OCI-LY3 (cell line): ENCODE results near the gene PRM1.

ENCODE experiments used
- H2AFZ ChIP-seq: fragments of 200-600, 300-600 bp; shearing (Covaris generic); 2 replicates; pipeline ENCODE4 v1.6.0; 2014; ENCODE audit warnings: antibody characterized with exemption, low read depth, low read length
- H3K27ac ChIP-seq: fragments of 200-600, 300-600 bp; sonication (generic); 2 replicates; pipeline ENCODE4 v1.5.1; 2014; ENCODE audit warnings: mild to moderate bottlenecking, low read length, moderate library complexity, mixed read lengths
- H3K27me3 ChIP-seq: fragments of 200-600, 300-600 bp; sonication (generic); 2 replicates; pipeline ENCODE4 v1.6.1; 2014; ENCODE audit warnings: low read depth, low read length, mixed read lengths
- H3K36me3 ChIP-seq: fragments of 200-600, 300-600 bp; sonication (generic); replicated peaks from 2 replicates; pipeline ENCODE3; 2014; ENCODE audit warnings: low read depth, low read length, mixed read lengths
- H3K4me1 ChIP-seq: fragments of 300-600, 200-600 bp; sonication (generic); 2 replicates; pipeline ENCODE4 v1.6.1; 2014; ENCODE audit warnings: low read length, mixed read lengths
- H3K4me2 ChIP-seq: fragments of 200-600, 300-600 bp; sonication (generic); 2 replicates; pipeline ENCODE4 v1.6.1; 2014; ENCODE audit warnings: low read length, mixed read lengths
- H3K4me3 ChIP-seq: fragments of 300-600, 200-600 bp; sonication (generic); 2 replicates; pipeline ENCODE4 v1.5.1; 2014; ENCODE audit warnings: antibody characterized with exemption, mild to moderate bottlenecking, low read length, moderate library complexity
- H3K79me2 ChIP-seq: fragments of 300-600, 200-600 bp; shearing (Covaris generic); 2 replicates; pipeline ENCODE4 v1.6.1; 2014; ENCODE audit warnings: mild to moderate bottlenecking, low read length, mixed read lengths
- H3K9ac ChIP-seq: fragments of 300-600, 200-600 bp; shearing (Covaris generic); 2 replicates; pipeline ENCODE4 v1.6.0; 2014; ENCODE audit warnings: mild to moderate bottlenecking, low read length, moderate library complexity
- H3K9me3 ChIP-seq: fragments of 200-600, 300-600 bp; shearing (Covaris generic); 2 replicates; pipeline ENCODE4 v1.6.1; 2014; ENCODE audit warnings: low read length, mixed read lengths; ENCODE audit not compliant: insufficient read depth
- H4K20me1 ChIP-seq: fragments of 200-600, 300-600 bp; sonication (generic); 2 replicates; pipeline ENCODE4 v1.6.1; 2016; ENCODE audit warnings: low read length, mixed read lengths; ENCODE audit not compliant: insufficient read depth
- CTCF ChIP-seq: fragments of 200-600, 300-600 bp; sonication (generic); IDR thresholded peaks from 2 replicates; pipeline ENCODE4 v1.5.1; 2014; ENCODE audit warnings: antibody characterized with exemption, low read length, low read depth
- EZH2phosphoT487 ChIP-seq: fragments of 200-600 bp; shearing (Covaris generic); IDR thresholded peaks from 2 replicates; pipeline ENCODE4 v1.6.1; 2018; ENCODE audit warnings: antibody characterized with exemption, mixed run types, low read depth

The PRM1 gene

GRCh38 chr16:11316331-11317015 is 35.3 kb upstream of the PRM1 start:
- Histone ChIP-seq H3K4me1 (peaks cover 12% of the 10 kb centered on the region), H3K27ac (no peak overlapping the region)

GRCh38 chr16:11315510-11315909 is 34.4 kb upstream of the PRM1 start:
- Histone ChIP-seq H3K4me1 (peaks cover 20% of the 10 kb centered on the region), H3K9ac (no peak overlapping the region), H3K9me3 (no peaks in the 10 kb centered on the region), H3K4me3 (no peak overlapping the region), H3K27ac (no peak overlapping the region), H2AFZ (no peak overlapping the region), H3K36me3 (no peaks in the 10 kb centered on the region), H3K79me2 (no peaks in the 10 kb centered on the region), H3K4me2 (no peak overlapping the region), H3K27me3 (peaks cover 10% of the 10 kb centered on the region), H4K20me1 (no peaks in the 10 kb centered on the region)
- TF ChIP-seq CTCF (no peak), EZH2phosphoT487 (no peak)

More at GRCh38 chr16:11316331-11317015, 35.3 kb upstream of the PRM1 start:
- no peaks in the 10 kb centered on the region for H3K9me3 ChIP-seq
- no peaks in the 10 kb centered on the region for H3K36me3 ChIP-seq
- peaks cover 10% of the 10 kb centered on the region for H3K27me3 ChIP-seq
- peak overlapping the region; percentile 35; the same call in 1 of the 2 replicates for H3K4me3 ChIP-seq
- no peak overlapping the region for H3K9ac ChIP-seq
- no peaks in the 10 kb centered on the region for H4K20me1 ChIP-seq
- peak overlapping the region; percentile 52 for H3K4me2 ChIP-seq
- H2AFZ ChIP-seq = 0 out of 2 replicates have a peak overlapping the region, but pooled peaks have one; percentile 65
- no peak for TF ChIP-seq EZH2phosphoT487
- TF ChIP-seq CTCF = no peak
- no peaks in the 10 kb centered on the region for H3K79me2 ChIP-seq

- Histone ChIP-seq H2AFZ (no peak overlapping the region), H3K36me3 (no peaks in the 10 kb centered on the region), H3K27ac (no peak overlapping the region), H4K20me1 (no peaks in the 10 kb centered on the region), H3K4me2 (no peak overlapping the region), H3K4me3 (no peak overlapping the region), H3K9ac (no peak overlapping the region), H3K9me3 (0 out of 2 replicates have a peak, but pooled peaks cover 6% of the 10 kb centered on the region), H3K27me3 (peaks cover 10% of the 10 kb centered on the region), H3K79me2 (no peaks in the 10 kb centered on the region), H3K4me1 (peaks cover 24% of the 10 kb centered on the region)
- TF ChIP-seq CTCF = no peak
- no peak for TF ChIP-seq EZH2phosphoT487
Observed at GRCh38 chr16:11314309-11314894, 33.3 kb upstream of the PRM1 start.

GRCh38 chr16:11313493-11314308 is 32.6 kb upstream of the PRM1 start:
- H3K9ac ChIP-seq = no peak overlapping the region

More at GRCh38 chr16:11313493-11314308, 32.6 kb upstream of the PRM1 start:
- Histone ChIP-seq H3K4me3 (no peak overlapping the region), H3K4me2 (no peak overlapping the region), H4K20me1 (no peaks in the 10 kb centered on the region), H3K79me2 (no peaks in the 10 kb centered on the region), H3K4me1 (peaks cover 31% of the 10 kb centered on the region), H3K27ac (no peak overlapping the region), H3K36me3 (no peaks in the 10 kb centered on the region), H2AFZ (no peak overlapping the region), H3K9me3 (0 out of 2 replicates have a peak, but pooled peaks cover 6% of the 10 kb centered on the region), H3K27me3 (peaks cover 10% of the 10 kb centered on the region)
- TF ChIP-seq EZH2phosphoT487 = no peak
- no peak for TF ChIP-seq CTCF
